Measurements from ENCODE around the gene PRUNE1.

The PRUNE1 gene

DNA sequence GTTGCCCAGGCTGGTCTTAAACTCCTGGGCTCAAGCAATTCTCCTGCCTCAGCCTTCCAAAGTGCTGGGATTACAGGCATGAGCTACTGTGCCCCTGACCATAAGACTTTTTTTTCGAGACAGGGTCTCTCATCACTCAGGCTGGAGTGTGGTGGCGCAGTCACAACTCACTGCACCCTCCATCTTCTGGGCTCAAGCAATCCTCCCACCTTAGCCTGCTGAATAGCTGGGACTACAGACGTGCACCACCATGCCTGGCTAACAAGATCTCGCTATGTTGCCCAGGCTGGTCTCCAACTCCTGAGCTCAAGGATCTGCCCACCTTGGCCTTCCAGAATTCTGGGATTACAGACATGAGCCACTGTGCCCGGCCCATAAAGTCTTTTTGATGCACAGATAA, 41.2 kb downstream of the PRUNE1 start:
- DNase-seq (ENCODE audit: low read depth in 3 of 3), result no peak

GRCh38 chr1:151050051-151050688, 41.9 kb downstream of the PRUNE1 start:
- no peak for DNase-seq (ENCODE audit: low read depth in 3 of 3)

- DNase-seq (ENCODE audit: low read depth in 3 of 3), result no peak
Observed at GRCh38 chr1:151051356-151052009, 43.2 kb downstream of the PRUNE1 start.

DNA sequence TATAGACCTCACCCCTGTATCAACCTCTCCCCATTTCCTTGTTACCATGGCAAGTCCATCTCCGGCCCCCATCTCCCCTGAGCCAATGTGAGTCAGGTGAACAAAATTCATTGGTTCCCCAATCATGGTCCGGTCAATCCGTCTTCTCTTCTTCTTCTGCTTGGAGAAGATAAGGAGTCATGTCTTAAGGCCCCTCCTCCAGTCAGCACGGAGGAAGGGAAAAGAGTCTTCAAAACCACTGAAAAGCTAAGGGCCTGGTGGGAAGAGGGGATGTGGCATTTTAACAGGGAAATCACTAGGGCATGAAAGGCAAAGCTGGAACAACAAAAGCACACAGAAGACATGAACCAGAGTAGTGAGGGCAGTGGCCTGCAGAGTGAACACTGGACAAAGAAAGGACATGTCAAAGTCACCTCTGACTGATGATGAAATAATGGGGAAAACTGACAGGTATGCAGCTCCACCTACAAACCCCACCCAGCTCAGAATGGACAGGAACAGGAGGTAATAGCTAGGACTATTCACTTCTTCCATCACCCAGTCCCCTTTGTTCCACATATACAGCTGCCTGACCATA, 46.8 kb downstream of the PRUNE1 start:
- DNase-seq (ENCODE audit: low read depth in 3 of 3), result no peak

GRCh38 chr1:151055581-151055980, 47.3 kb downstream of the PRUNE1 start:
- no peak for DNase-seq (ENCODE audit: low read depth in 3 of 3)

GRCh38 chr1:151056149-151056548, 47.9 kb downstream of the PRUNE1 start:
- DNase-seq (ENCODE audit: low read depth in 3 of 3), result no peak

- no peak for DNase-seq (ENCODE audit: low read depth in 3 of 3)
Observed at GRCh38 chr1:151058692-151059091, 50.4 kb downstream of the PRUNE1 start.

- peak; percentile 61 to 84 (median 65) for DNase-seq (ENCODE audit: low read depth in 3 of 3)
Observed at GRCh38 chr1:151059109-151060006, 51.1 kb downstream of the PRUNE1 start, which contains the start of gene CDC42SE1. Gene CDC42SE1 (minus strand): TSS chr1:151059622. CDS start chr1:151055730, 3,892 bp downstream.

- DNase-seq (ENCODE audit: low read depth in 3 of 3), result no peak
Observed at GRCh38 chr1:151060007-151060656, 51.9 kb downstream of the PRUNE1 start, which contains the start of gene MLLT11. Gene MLLT11 (plus strand): TSS chr1:151060397. CDS start chr1:151067225, 6,828 bp downstream.

GRCh38 chr1:151060657-151061421, 52.6 kb downstream of the PRUNE1 start:
- no peak for DNase-seq (ENCODE audit: low read depth in 3 of 3)

DNA sequence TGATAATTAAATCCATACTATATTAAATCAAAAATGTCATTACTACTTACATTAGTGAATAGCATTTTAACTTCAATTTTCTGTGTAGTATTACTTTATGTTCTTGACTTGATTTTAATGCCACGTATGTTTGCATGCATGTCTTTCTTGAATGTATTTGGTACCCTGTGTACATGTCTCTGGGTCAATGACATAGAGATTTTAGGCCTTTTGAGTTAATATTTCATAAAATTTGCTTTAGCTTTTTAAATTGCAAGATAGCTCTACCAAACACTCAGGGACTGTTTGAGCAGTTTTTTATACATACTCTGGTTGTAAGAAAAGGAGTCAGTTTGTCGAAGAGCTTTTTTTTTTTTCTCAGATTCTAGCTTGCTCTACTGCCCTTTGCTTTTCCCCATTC, 53.5 kb downstream of the PRUNE1 start:
- DNase-seq (ENCODE audit: low read depth in 3 of 3), result no peak

DNA sequence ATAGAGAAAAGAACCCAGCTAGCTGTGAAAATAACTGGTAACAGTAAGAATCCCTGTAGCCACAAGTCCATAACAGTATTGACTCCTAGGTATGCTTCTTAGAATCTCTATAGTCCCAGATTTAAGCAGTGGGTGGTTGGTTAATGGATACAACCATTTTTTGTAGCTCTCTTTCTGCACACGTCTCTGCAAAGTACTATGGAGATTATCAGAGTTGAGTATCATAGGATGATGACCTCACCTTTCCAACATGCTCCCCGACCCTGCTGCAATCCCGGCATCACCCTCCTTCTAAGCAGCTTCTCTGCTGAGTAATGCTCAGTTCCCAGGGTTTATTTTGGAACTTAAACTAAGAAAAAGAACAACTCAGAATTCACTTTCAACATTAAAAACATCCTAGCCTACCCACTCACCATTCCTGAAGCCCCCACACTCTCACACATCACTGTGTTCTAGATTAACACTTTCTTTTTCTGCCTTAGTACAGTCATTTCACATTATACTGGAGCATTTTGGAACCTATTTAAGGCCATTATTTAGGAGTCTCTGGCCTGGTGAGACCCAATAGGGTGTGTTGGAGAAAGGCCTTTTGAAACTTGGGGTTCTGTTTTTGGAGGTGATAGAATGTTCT, 54.6 kb downstream of the PRUNE1 start:
- no peak for DNase-seq (ENCODE audit: low read depth in 3 of 3)

- no peak for DNase-seq (ENCODE audit: low read depth in 3 of 3)
Observed at GRCh38 chr1:151065089-151065645, 56.9 kb downstream of the PRUNE1 start.

DNA sequence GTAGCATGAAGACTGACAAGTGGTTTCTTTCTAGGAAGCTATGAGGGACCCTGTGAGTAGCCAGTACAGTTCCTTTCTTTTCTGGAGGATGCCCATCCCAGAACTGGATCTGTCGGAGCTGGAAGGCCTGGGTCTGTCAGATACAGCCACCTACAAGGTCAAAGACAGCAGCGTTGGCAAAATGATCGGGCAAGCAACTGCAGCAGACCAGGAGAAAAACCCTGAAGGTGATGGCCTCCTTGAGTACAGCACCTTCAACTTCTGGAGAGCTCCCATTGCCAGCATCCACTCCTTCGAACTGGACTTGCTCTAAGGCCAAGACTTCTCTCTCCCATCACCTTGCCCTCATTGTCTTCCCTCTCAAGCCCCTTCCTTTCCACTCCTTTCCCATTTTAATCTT, 58.9 kb downstream of the PRUNE1 start:
- no peak for DNase-seq (ENCODE audit: low read depth in 3 of 3)

DNA sequence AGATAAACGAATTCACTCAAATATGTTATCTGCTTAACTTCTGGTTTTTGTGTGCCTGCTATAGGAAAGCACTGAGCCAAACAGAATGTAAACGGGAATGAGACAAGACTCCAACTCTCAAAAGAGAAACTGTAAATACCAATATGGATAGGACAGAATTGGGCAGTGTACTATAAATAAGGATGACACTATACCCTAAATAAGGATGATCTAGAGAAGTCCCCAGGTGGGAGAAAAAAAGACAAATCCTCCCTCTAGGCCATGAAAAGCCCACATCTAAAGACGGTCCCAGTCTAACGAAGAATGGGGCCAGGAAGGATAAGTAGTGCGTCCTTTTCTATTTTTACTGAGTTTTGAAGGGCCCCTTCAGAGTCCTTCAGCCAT, 60.8 kb downstream of the PRUNE1 start:
- DNase-seq (ENCODE audit: low read depth in 3 of 3), result no peak

- DNase-seq (ENCODE audit: low read depth in 3 of 3), result peak; percentile 77 to 91 (median 78)
Observed at GRCh38 chr1:151070474-151071276, 62.4 kb downstream of the PRUNE1 start, which contains the start of gene GABPB2. Gene GABPB2 (plus strand): TSS chr1:151070761. CDS start chr1:151088190, 17,429 bp downstream.

DNA sequence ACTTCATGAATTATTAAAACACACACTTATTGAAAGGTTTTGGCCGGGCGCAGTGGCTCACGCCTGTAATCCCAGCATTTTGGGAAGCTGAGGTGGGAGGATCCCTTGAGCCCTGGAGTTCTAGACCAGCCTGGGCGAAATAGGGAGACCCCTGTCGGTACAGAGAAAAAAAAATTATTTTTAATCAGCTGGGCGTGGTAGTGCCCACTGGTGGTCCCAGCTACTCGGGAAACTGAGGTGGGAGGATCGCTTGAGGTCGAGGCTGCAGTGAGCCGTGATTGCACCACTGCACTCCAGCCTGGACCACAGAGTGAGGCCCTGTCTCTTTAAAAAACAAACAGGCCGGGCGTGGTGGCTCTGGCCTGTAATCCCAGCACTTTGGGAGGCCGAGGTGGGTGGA, 64.0 kb downstream of the PRUNE1 start:
- no peak for DNase-seq (ENCODE audit: low read depth in 3 of 3)
